Measurements from ENCODE around the gene ARSG. TPM values are rescaled to one million over a fixed set of nuclear protein-coding genes. Genes with fewer than 3 reads are reported as not detected.
A peak's percentile ranks its signal among the peaks of the same experiment; 100 is the strongest.

ARSG gene
- total and polyA plus RNA-seq, 2 of the 13 experiments (the other 11 are each of a cell fraction or from before 2014, with no cell fraction given): 3.7 to 15.2 TPM

GRCh38 chr17:68318103-68318991, 27.1 kb downstream of the ARSG start (continued):
- TF ChIP-seq KDM6A (CRISPR knock-in tag; IDR thresholded peaks at IDR 0.05; ENCODE audit: low read depth) (peak; percentile 79), ZNF563 (CRISPR knock-in tag; IDR thresholded peaks at IDR 0.05) (no peak), CHCHD3 (CRISPR knock-in tag; IDR thresholded peaks at IDR 0.05) (no peak), KLF16 (CRISPR knock-in tag; IDR thresholded peaks at IDR 0.05) (peak in 1 of 2 experiments; percentile 25; a peak in 1 of 4 replicates), ZNF564 (CRISPR knock-in tag; IDR thresholded peaks at IDR 0.05) (0 out of 2 replicates have a peak, but pooled peaks have one; percentile 60), RCOR2 (CRISPR knock-in tag; IDR thresholded peaks at IDR 0.05) (peak; percentile 63; the same call in 1 of the 2 replicates), ISL2 (CRISPR knock-in tag; IDR thresholded peaks at IDR 0.05) (peak; percentile 74), REL (CRISPR knock-in tag; conservative IDR thresholded peaks at IDR 0.05) (no peak), ZUFSP (CRISPR knock-in tag; IDR thresholded peaks at IDR 0.05; ENCODE audit: borderline replicate concordance) (no peak), RORA (CRISPR knock-in tag; IDR thresholded peaks at IDR 0.05) (no peak), PRDM10 (CRISPR knock-in tag; IDR thresholded peaks at IDR 0.05; ENCODE audit: low read depth) (0 out of 2 replicates have a peak, but pooled peaks have one; percentile 33), PHF21A (CRISPR knock-in tag; IDR thresholded peaks at IDR 0.05) (peak; percentile 84), PPARG (CRISPR knock-in tag; conservative IDR thresholded peaks at IDR 0.05) (peak; percentile 73), RXRB (CRISPR knock-in tag; IDR thresholded peaks at IDR 0.05; ENCODE audit: borderline replicate concordance) (peak; percentile 86), MZF1 (CRISPR knock-in tag; IDR thresholded peaks at IDR 0.05; ENCODE audit: borderline replicate concordance) (no peak), KAT8 (CRISPR knock-in tag; IDR thresholded peaks at IDR 0.05) (peak; percentile 67), NR2C2 (CRISPR knock-in tag; IDR thresholded peaks at IDR 0.05; ENCODE audit: borderline replicate concordance) (peak; percentile 47; the same call in 1 of the 2 replicates), ARID2 (CRISPR knock-in tag; IDR thresholded peaks at IDR 0.05; ENCODE audit: borderline replicate concordance) (0 out of 2 replicates have a peak, but pooled peaks have one; percentile 16), HOXA5 (CRISPR knock-in tag; IDR thresholded peaks at IDR 0.05) (0 out of 2 replicates have a peak, but pooled peaks have one; percentile 21), ZNF20 (CRISPR knock-in tag; IDR thresholded peaks at IDR 0.05) (no peak), ZNF616 (CRISPR knock-in tag; IDR thresholded peaks at IDR 0.05; ENCODE audit: low read depth) (no peak), ERF (CRISPR knock-in tag; IDR thresholded peaks at IDR 0.05) (peak; percentile 52), ZNF572 (CRISPR knock-in tag; IDR thresholded peaks at IDR 0.05) (no peak), GZF1 (CRISPR knock-in tag; IDR thresholded peaks at IDR 0.05) (no peak), SOX5 (CRISPR knock-in tag; IDR thresholded peaks at IDR 0.05; ENCODE audit: borderline replicate concordance) (peak; percentile 74; the same call in 1 of the 2 replicates), ZSCAN9 (CRISPR knock-in tag; IDR thresholded peaks at IDR 0.05; ENCODE audit: borderline replicate concordance) (peak; percentile 35; the same call in 1 of the 2 replicates)
